SJSA1 (cell line): ENCODE measurements around the gene PPM1L. TPM values are rescaled to one million over a fixed set of nuclear protein-coding genes. Genes with fewer than 3 reads are reported as not detected.

ENCODE experiments used
- DNase-seq, 2 experiments: peaks; one replicate each; pipeline ENCODE4 v3.0.0-alpha.2; 2015 to 2020; ENCODE audit warnings: low spot score in 2 of 2, low read depth in 1 of 2
- H3K27ac ChIP-seq: fragments of 250-450 bp; sonication (Bioruptor Pico); 2 replicates; pipeline ENCODE4 v1.5.1; 2020; ENCODE audit warnings: mild to moderate bottlenecking, moderate library complexity
- H3K27me3 ChIP-seq: fragments of 250-450 bp; sonication (Bioruptor Pico); replicated peaks from 2 replicates; pipeline ENCODE4 v1.5.1; 2020; ENCODE audit warnings: mild to moderate bottlenecking, moderate library complexity
- H3K36me3 ChIP-seq: fragments of 250-450 bp; sonication (Bioruptor Pico); 2 replicates; pipeline ENCODE4 v1.5.1; 2020; ENCODE audit warnings: mild to moderate bottlenecking
- H3K4me1 ChIP-seq: fragments of 250-450 bp; sonication (Bioruptor Pico); replicated peaks from 2 replicates; pipeline ENCODE4 v1.6.1; 2021; ENCODE audit warnings: mild to moderate bottlenecking
- H3K4me3 ChIP-seq: fragments of 250-450 bp; sonication (Bioruptor Pico); 2 replicates; pipeline ENCODE4 v1.5.1; 2020; ENCODE audit warnings: mild to moderate bottlenecking
- H3K9me3 ChIP-seq: fragments of 250-450 bp; sonication (Bioruptor Pico); replicated peaks from 2 replicates; pipeline ENCODE4 v1.5.1; 2020; ENCODE audit warnings: mild to moderate bottlenecking
- total RNA-seq: library from RNA; depleted of rRNA; stranded (reverse); fragments of >200 nt; shearing (Covaris generic); gene quantifications from 2 replicates; pipeline ENCODE4 v1.2.3, GENCODE V29; 2014

The PPM1L gene
- total RNA-seq, 1 experiment from 2014 or later = 0.24 TPM

- Histone ChIP-seq H3K27me3 (no peaks in the 10 kb centered on the region), H3K9me3 (no peaks in the 10 kb centered on the region), H3K27ac (no peak overlapping the region), H3K4me1 (no peaks in the 10 kb centered on the region), H3K36me3 (no peaks in the 10 kb centered on the region), H3K4me3 (no peak overlapping the region)
- no peak for DNase-seq
These were observed 71.5 kb downstream of the PPM1L start for GRCh38 chr3:160827516-160827915.

- H3K36me3 ChIP-seq = no peaks in the 10 kb centered on the region
- H3K9me3 ChIP-seq = no peaks in the 10 kb centered on the region
- DNase-seq = no peak
- no peaks in the 10 kb centered on the region for H3K27me3 ChIP-seq
- H3K27ac ChIP-seq = no peak overlapping the region
- no peaks in the 10 kb centered on the region for H3K4me1 ChIP-seq
- no peak overlapping the region for H3K4me3 ChIP-seq
These were observed 72.8 kb downstream of the PPM1L start for GRCh38 chr3:160828880-160829279.

- no peak overlapping the region for H3K27ac ChIP-seq
- no peaks in the 10 kb centered on the region for H3K36me3 ChIP-seq
- no peak overlapping the region for H3K4me3 ChIP-seq
- H3K4me1 ChIP-seq = no peaks in the 10 kb centered on the region
- H3K27me3 ChIP-seq = no peaks in the 10 kb centered on the region
- H3K9me3 ChIP-seq = no peaks in the 10 kb centered on the region
- no peak for DNase-seq
These were observed 73.5 kb downstream of the PPM1L start for GRCh38 chr3:160829486-160830009.

DNA sequence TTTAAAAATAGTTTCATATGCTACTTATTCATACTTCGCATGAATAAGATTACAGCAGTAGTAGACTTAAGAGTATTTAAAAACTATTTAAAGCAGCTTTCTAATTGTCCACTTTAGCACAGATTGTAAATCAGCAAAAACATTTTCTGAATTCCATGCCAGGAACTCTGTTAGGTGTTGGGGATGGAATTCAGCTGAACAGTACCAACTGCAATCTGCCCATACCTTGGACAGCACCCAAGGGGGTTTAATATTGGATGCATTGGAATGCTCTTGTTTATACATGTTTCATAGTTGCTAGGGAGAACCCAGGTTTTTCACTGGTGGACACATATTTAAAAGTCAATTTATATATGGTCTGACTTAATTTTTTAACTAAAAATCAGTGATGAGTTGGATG, 74.8 kb downstream of the PPM1L start:
- no peak overlapping the region for H3K27ac ChIP-seq
- DNase-seq = no peak
- H3K4me1 ChIP-seq = no peaks in the 10 kb centered on the region
- H3K36me3 ChIP-seq = no peaks in the 10 kb centered on the region
- H3K27me3 ChIP-seq = no peaks in the 10 kb centered on the region
- H3K4me3 ChIP-seq = no peak overlapping the region
- no peaks in the 10 kb centered on the region for H3K9me3 ChIP-seq

DNA sequence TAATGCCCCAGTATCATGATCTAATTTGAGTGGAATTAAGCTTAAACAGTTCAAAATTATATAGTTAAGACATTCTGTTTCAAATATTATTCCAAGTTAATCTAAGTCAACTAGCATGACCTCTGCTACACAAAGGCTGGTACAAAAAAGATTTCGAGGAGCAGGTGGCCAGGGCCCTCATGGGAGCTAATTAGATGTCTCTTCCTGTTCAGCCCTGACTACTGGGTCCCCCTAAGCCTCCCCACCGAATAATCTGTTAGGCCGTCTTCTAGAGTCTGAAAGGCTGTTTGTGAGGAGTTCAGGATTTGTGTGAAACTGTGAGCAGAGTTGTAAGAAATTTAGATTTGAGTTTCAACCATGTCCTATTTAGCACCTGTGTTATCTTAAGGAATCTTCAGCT, 75.4 kb downstream of the PPM1L start:
- no peaks in the 10 kb centered on the region for H3K4me1 ChIP-seq
- no peak overlapping the region for H3K4me3 ChIP-seq
- no peak for DNase-seq
- H3K9me3 ChIP-seq = no peaks in the 10 kb centered on the region
- no peak overlapping the region for H3K27ac ChIP-seq
- H3K27me3 ChIP-seq = no peaks in the 10 kb centered on the region
- H3K36me3 ChIP-seq = no peaks in the 10 kb centered on the region

DNA sequence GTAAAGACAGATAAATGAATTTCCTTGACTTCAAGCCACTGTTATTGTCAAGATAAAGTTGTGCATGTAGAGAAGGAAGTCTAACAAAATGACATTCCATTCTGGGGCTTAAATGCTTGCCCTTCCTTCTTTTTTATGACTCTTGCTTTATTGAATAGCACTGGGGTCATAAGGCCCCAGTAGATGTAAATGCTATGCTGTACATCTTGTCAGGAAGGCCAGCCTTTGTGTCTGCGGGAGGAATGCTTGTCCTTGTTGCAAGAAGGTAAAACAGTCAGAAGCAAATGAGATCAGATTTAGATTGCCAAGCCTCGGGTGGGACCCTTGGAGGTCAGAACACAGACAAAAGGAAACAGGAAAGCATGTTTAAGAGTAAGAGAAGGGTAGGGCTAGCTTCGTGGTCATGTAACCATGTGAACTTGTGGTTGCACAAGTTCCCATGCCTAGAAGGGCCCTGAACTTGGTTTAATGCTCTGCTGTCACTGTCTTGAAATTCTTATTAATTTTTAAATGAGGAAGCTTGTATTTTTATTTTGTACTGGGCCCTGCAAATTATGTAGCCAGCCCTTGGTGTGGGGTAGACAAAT, 81.5 kb downstream of the PPM1L start:
- Histone ChIP-seq H3K4me1 (no peaks in the 10 kb centered on the region), H3K27ac (no peak overlapping the region), H3K27me3 (no peaks in the 10 kb centered on the region), H3K4me3 (no peak overlapping the region), H3K9me3 (no peaks in the 10 kb centered on the region), H3K36me3 (no peaks in the 10 kb centered on the region)
- no peak for DNase-seq

DNA sequence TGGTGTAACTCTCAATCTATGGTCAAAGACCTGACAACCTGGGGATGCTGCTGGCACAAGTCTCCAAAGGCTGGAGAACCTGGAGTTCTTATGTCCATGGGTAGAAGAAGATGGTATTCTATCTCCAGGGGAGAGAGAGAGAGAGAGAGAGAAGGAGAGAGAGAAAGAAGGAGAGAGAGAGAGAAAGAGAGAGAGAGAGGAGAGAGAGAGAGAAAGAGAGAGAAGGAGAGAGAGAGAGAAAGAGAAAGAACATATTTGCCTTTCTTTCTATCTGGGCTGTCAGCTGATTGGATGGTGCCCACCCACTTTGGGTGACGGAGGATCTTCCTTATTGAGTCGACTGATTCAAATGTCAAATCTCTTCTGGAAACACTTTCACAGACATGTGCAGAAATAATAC, 84.6 kb downstream of the PPM1L start:
- H3K27ac ChIP-seq = no peak overlapping the region
- no peaks in the 10 kb centered on the region for H3K36me3 ChIP-seq
- no peaks in the 10 kb centered on the region for H3K9me3 ChIP-seq
- no peaks in the 10 kb centered on the region for H3K27me3 ChIP-seq
- H3K4me1 ChIP-seq = no peaks in the 10 kb centered on the region
- DNase-seq = no peak
- no peak overlapping the region for H3K4me3 ChIP-seq

GRCh38 chr3:160841455-160841854, 85.4 kb downstream of the PPM1L start:
- no peak for DNase-seq
- Histone ChIP-seq H3K27ac (no peak overlapping the region), H3K9me3 (no peaks in the 10 kb centered on the region), H3K27me3 (no peaks in the 10 kb centered on the region), H3K36me3 (no peaks in the 10 kb centered on the region), H3K4me1 (no peaks in the 10 kb centered on the region), H3K4me3 (no peak overlapping the region)

DNA sequence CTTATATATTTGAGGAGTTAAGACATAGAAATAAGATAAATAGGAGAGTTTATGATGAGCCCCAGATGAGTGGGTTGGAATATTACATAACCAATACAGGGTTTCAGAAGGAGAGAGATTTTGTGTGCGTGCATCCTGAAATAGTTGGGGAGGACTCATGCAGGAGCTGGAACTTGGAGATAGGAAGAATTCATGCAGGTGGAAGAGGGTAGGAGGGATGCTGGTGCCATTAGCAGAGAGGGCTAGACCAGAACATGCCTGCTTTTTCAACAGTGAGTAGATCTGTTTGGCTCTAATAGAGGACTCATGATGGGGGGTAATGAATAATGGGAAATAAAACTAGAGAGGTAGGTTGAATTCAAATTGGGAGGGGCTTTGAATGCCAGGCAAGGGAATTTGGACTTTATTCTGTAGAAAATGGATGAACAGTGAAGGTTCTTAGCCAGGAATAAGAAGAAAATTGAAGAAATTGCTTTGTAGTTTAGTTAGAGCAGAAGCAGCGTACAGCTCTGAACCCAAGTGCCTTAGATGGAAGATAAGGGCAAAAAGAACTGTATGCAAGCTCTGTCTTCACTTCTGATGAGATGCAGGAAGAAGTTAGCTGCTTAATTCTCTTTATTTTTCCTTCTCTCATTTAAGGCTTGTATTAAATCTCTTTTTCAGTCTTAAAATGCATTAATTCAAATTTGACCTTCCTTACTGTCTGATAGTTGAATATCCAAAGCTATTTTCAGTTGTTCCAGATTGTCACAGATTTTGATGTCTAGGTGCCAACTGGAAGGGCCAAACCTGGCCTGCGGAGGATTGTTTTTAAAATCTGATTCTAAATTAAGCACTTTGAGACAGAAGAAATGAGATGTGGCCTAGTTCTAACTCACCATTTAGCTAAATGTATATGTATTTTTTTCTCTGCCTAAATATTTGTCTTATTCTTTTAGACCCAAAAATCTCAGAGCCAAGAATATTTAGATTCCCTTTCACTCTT, 86.3 kb downstream of the PPM1L start:
- H3K9me3 ChIP-seq = no peaks in the 10 kb centered on the region
- DNase-seq = no peak
- H3K36me3 ChIP-seq = no peaks in the 10 kb centered on the region
- no peaks in the 10 kb centered on the region for H3K27me3 ChIP-seq
- H3K27ac ChIP-seq = no peak overlapping the region
- H3K4me1 ChIP-seq = no peaks in the 10 kb centered on the region
- no peak overlapping the region for H3K4me3 ChIP-seq

DNA sequence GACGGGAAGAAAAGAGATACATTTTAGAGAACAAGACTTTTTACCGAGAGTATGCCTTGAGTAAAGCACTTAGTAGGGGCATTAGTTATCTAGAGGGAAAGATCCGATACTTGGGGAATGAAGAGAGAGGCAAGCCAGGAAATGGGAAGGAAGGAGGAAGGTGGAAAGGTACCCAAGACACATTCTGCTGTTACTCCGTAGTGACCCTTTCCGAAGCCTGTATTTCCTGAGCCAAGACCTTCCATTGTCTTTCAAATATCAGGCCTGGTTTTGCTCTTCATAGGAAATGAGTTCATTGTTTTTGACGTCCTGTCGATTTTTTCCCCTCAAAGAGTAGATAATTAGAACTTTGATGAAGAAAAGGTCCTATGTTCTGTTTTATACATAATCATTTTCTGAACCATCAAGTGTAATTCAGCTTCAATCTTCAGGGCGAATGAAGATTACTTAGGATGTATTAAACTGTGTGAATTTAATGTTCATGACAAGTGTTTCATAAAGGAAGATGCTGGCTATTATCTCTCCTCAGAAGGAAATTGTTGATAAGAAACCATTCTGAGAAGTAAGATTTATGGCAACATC, 95.7 kb downstream of the PPM1L start:
- Histone ChIP-seq H3K27ac (no peak overlapping the region), H3K4me3 (no peak overlapping the region), H3K9me3 (no peaks in the 10 kb centered on the region), H3K27me3 (no peaks in the 10 kb centered on the region), H3K36me3 (no peaks in the 10 kb centered on the region), H3K4me1 (no peaks in the 10 kb centered on the region)
- DNase-seq = no peak

- H3K36me3 ChIP-seq = no peaks in the 10 kb centered on the region
- DNase-seq = no peak
- H3K9me3 ChIP-seq = no peaks in the 10 kb centered on the region
- H3K27ac ChIP-seq = no peak overlapping the region
- H3K4me3 ChIP-seq = no peak overlapping the region
- H3K27me3 ChIP-seq = no peaks in the 10 kb centered on the region
- H3K4me1 ChIP-seq = no peaks in the 10 kb centered on the region
These were observed 96.8 kb downstream of the PPM1L start for GRCh38 chr3:160852856-160853255.

GRCh38 chr3:160856450-160856849, 100.4 kb downstream of the PPM1L start:
- no peaks in the 10 kb centered on the region for H3K27me3 ChIP-seq
- no peaks in the 10 kb centered on the region for H3K36me3 ChIP-seq
- H3K4me3 ChIP-seq = no peak overlapping the region
- H3K9me3 ChIP-seq = no peaks in the 10 kb centered on the region
- H3K27ac ChIP-seq = no peak overlapping the region
- no peaks in the 10 kb centered on the region for H3K4me1 ChIP-seq
- no peak for DNase-seq

DNA sequence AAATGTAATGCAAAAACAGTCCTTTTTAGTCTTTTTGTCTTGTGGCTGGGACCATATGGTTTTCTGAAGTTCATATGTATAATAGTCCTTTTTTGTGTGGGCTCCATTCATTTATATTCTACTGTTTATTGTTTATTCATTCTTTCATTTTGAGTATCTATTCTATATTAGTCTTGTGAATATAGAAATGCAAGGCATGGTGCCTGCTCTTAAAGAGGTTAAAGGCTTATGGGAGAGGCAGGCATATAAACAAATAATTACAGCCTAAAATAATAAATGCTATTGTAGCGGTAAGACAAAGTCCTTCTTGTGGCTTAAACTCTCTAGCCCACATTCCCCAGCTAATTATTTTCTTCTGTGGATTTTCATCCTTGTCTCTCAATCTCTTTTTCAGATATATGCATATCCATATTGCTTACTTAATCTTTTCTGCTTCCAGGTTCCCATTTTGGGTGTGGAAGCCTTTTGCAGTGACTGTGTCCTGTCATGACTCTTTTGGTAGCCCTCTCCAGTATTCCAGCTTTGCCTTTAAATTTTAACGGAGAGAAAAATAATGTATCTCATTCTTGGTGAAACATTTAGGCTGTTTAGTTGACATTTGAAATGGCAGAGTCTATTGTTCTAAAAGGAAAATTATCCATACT, 101.6 kb downstream of the PPM1L start:
- Histone ChIP-seq H3K27me3 (no peaks in the 10 kb centered on the region), H3K36me3 (no peaks in the 10 kb centered on the region), H3K4me3 (no peak overlapping the region), H3K27ac (no peak overlapping the region), H3K9me3 (no peaks in the 10 kb centered on the region), H3K4me1 (no peaks in the 10 kb centered on the region)
- DNase-seq = no peak
